CD14-positive monocyte (primary cell): Measurements from ENCODE around the gene SPHKAP. TPM values are rescaled to one million over a fixed set of nuclear protein-coding genes. Genes with fewer than 3 reads are reported as not detected.

Experiments
- DNase-seq, 3 donors: peaks; one replicate each; pipeline ENCODE4 v3.0.0-alpha.2; 2011 to 2022
- H2AFZ ChIP-seq: 2 replicates; pipeline ENCODE4 v1.6.0; 2012; ENCODE audit warnings: mild to moderate bottlenecking, low read depth, low read length, inconsistent platforms; ENCODE audit not compliant: insufficient read depth, poor library complexity, severe bottlenecking
- H3K27ac ChIP-seq, 2 donors: 1 replicate in 1 of 2; 2 replicates in 1 of 2; pipeline ENCODE4 v1.5.1; 2012 to 2013; ENCODE audit warnings: low read length in 2 of 2, control low read depth in 1 of 2, inconsistent platforms in 1 of 2, low read depth in 1 of 2, mild to moderate bottlenecking in 1 of 2
- H3K27me3 ChIP-seq, 2 donors: one replicate each; pipeline versions ENCODE4 v1.6.0 to v1.6.1; 2011 to 2013; ENCODE audit warnings: low read length in 2 of 2; ENCODE audit not compliant: control insufficient read depth in 2 of 2, insufficient read depth in 2 of 2
- H3K36me3 ChIP-seq, 2 donors: replicated peaks in 1 of 2; 1 replicate in 1 of 2; 2 replicates in 1 of 2; pipeline versions ENCODE4 v1.5.1 to v1.6.1; 2012 to 2013; ENCODE audit warnings: low read length in 2 of 2, control low read depth in 1 of 2, inconsistent platforms in 1 of 2, mild to moderate bottlenecking in 1 of 2; ENCODE audit not compliant: insufficient read depth in 2 of 2, control insufficient read depth in 1 of 2
- H3K4me1 ChIP-seq, 2 donors: 1 replicate in 1 of 2; 2 replicates in 1 of 2; pipeline versions ENCODE4 v1.5.1 to v1.6.1; 2012 to 2013; ENCODE audit warnings: low read length in 2 of 2, control low read depth in 1 of 2, inconsistent platforms in 1 of 2, mild to moderate bottlenecking in 1 of 2, moderate library complexity in 1 of 2; ENCODE audit not compliant: insufficient read depth in 2 of 2, control insufficient read depth in 1 of 2
- H3K4me2 ChIP-seq: replicated peaks from 2 replicates; pipeline ENCODE3; 2012; ENCODE audit warnings: low read length, moderate library complexity, mild to moderate bottlenecking; ENCODE audit not compliant: poor library complexity, severe bottlenecking; ENCODE audit errors: extremely low read depth
- H3K4me3 ChIP-seq, 3 experiments: fragments of 200-600 bp in 1 of 3; sonication (generic) in 1 of 3; replicated peaks in 1 of 3; 1 replicate in 2 of 3; 2 replicates in 1 of 3; pipeline ENCODE4 v1.5.1; 2011 to 2013; ENCODE audit warnings: low read length in 3 of 3, mild to moderate bottlenecking in 3 of 3, control low read depth in 2 of 3, low read depth in 2 of 3, inconsistent platforms in 1 of 3, moderate library complexity in 1 of 3
- H3K79me2 ChIP-seq: 2 replicates; pipeline ENCODE4 v1.6.0; 2012; ENCODE audit warnings: mild to moderate bottlenecking, control low read depth, inconsistent platforms, low read length, moderate library complexity; ENCODE audit not compliant: insufficient read depth
- H3K9ac ChIP-seq: 2 replicates; pipeline ENCODE4 v1.6.0; 2017; ENCODE audit warnings: low read length, mild to moderate bottlenecking; ENCODE audit not compliant: insufficient read depth, poor library complexity, severe bottlenecking
- H3K9me3 ChIP-seq, 2 donors: replicated peaks in 1 of 2; 1 replicate in 1 of 2; 2 replicates in 1 of 2; pipeline versions ENCODE4 v1.5.1 to v1.6.1; 2012 to 2013; ENCODE audit warnings: low read length in 2 of 2, control low read depth in 1 of 2; ENCODE audit not compliant: control insufficient read depth in 1 of 2, insufficient read depth in 1 of 2
- H4K20me1 ChIP-seq: 2 replicates; pipeline ENCODE4 v1.6.0; 2012; ENCODE audit warnings: mild to moderate bottlenecking, low read length, control low read depth, moderate library complexity; ENCODE audit not compliant: insufficient read depth
- H3K27ac Mint-ChIP-seq, 7 donors: one replicate each; pipeline ENCODE4 v1.8.0; 2020; ENCODE audit warnings: mild to moderate bottlenecking in 7 of 7, mixed read lengths in 7 of 7, moderate library complexity in 6 of 7, inconsistent platforms in 2 of 7
- H3K27me3 Mint-ChIP-seq, 3 donors: one replicate each; pipeline ENCODE4 v1.8.0; 2021 to 2022; ENCODE audit warnings: low read depth in 3 of 3, mild to moderate bottlenecking in 3 of 3, mixed read lengths in 3 of 3, moderate library complexity in 3 of 3, inconsistent platforms in 1 of 3
- H3K36me3 Mint-ChIP-seq, 2 donors: one replicate each; pipeline ENCODE4 v1.8.0; 2020; ENCODE audit warnings: mixed read lengths in 2 of 2, inconsistent platforms in 1 of 2, mild to moderate bottlenecking in 1 of 2
- H3K4me1 Mint-ChIP-seq: one replicate; pipeline ENCODE4 v1.8.0; 2020; ENCODE audit warnings: mild to moderate bottlenecking, mixed read lengths
- H3K4me3 Mint-ChIP-seq, 2 donors: one replicate each; pipeline ENCODE4 v1.8.0; 2020; ENCODE audit warnings: mild to moderate bottlenecking in 2 of 2, mixed read lengths in 2 of 2, moderate library complexity in 1 of 2
- H3K9me3 Mint-ChIP-seq, 7 donors: one replicate each; pipeline ENCODE4 v1.8.0; 2020 to 2022; ENCODE audit warnings: mixed read lengths in 7 of 7, mild to moderate bottlenecking in 6 of 7, moderate library complexity in 6 of 7, inconsistent platforms in 2 of 7
- WGBS: methylation state at CpG from one replicate; pipeline ENCODE4 v1.1.5; 2013; ENCODE audit warnings: missing lambda C conversion rate; ENCODE audit not compliant: insufficient coverage; 5-methylcytosine and 5-hydroxymethylcytosine counted together
- intact Hi-C, 2 donors: fragments of 100-400 bp; cut with micrococcal nuclease; formaldehyde crosslinking; loops; one replicate each; pipeline versions ENCODE4 v1.15.0 to v1.15.1; 2023
- polyA plus RNA-seq, 3 donors: library from polyadenylated mRNA; depleted of rRNA in 1 of 3; unstranded in 2 of 3; stranded (reverse) in 1 of 3; fragments of 300-500 nt in 2 of 3; fragments of >200 nt in 1 of 3; fragmentation: Illumina TruSeq in 2 of 3; gene quantifications; 1 replicate in 2 of 3; 2 replicates in 1 of 3; pipeline ENCODE4 v1.2.3, GENCODE V29; 2012 to 2021
- TF ChIP-seq, protein P1 (sequence below): fragments of 200-600 bp; IDR thresholded peaks from one replicate; pipeline ENCODE4 v1.8.0; 2022; ENCODE audit warnings: antibody characterized with exemption, mild to moderate bottlenecking

SPHKAP gene
- polyA plus RNA-seq, 3 donors, result not detected

DNA sequence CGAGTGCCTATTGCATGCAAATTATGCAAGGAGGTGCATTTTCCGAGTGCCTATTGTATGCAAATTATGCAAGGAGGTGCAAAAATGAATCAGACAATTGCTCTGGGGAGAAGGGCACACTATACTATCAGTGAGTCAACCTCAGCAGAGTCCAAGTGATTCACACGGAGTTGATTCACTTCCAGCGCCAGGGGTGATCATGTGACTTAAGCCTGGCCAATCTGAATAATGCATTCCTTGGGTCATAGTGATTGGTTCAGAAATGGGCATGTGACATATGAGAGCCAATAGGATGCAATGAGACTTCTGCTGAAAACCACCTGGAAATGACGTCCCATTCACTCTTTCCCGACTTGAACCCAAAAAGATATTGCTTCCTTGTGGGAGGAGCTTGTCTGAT is 157.9 kb downstream of the SPHKAP start:
- no peaks in the 10 kb centered on the region for H3K36me3 ChIP-seq
- H4K20me1 ChIP-seq, result no peaks in the 10 kb centered on the region
- no peak overlapping the region for H3K4me3 Mint-ChIP-seq
- H3K4me1 Mint-ChIP-seq, result no peaks in the 10 kb centered on the region
- no peaks in the 10 kb centered on the region for H3K36me3 Mint-ChIP-seq
- H3K27ac Mint-ChIP-seq, result no peak overlapping the region
- TF ChIP-seq, protein P1, sequence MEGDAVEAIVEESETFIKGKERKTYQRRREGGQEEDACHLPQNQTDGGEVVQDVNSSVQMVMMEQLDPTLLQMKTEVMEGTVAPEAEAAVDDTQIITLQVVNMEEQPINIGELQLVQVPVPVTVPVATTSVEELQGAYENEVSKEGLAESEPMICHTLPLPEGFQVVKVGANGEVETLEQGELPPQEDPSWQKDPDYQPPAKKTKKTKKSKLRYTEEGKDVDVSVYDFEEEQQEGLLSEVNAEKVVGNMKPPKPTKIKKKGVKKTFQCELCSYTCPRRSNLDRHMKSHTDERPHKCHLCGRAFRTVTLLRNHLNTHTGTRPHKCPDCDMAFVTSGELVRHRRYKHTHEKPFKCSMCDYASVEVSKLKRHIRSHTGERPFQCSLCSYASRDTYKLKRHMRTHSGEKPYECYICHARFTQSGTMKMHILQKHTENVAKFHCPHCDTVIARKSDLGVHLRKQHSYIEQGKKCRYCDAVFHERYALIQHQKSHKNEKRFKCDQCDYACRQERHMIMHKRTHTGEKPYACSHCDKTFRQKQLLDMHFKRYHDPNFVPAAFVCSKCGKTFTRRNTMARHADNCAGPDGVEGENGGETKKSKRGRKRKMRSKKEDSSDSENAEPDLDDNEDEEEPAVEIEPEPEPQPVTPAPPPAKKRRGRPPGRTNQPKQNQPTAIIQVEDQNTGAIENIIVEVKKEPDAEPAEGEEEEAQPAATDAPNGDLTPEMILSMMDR, result no peak
- H3K27ac ChIP-seq, result no peak overlapping the region
- no peak overlapping the region for H3K4me2 ChIP-seq
- H3K9me3 Mint-ChIP-seq, result peaks cover 2 to 21% (median 7%) of the 10 kb centered on the region in 7 donors
- H3K9ac ChIP-seq, result no peak overlapping the region
- intact Hi-C loops, result no loop called here
- WGBS, result 93% methylated on average over 5 of the region's 6 CpGs
- H3K27me3 Mint-ChIP-seq, result peaks cover 0 to 2% (median 0%) of the 10 kb centered on the region in 3 donors
- no peaks in the 10 kb centered on the region for H3K4me1 ChIP-seq
- H3K4me3 ChIP-seq, result no peak overlapping the region
- H3K9me3 ChIP-seq, result peaks cover 13 to 15% of the 10 kb centered on the region in 2 donors
- no peaks in the 10 kb centered on the region for H3K27me3 ChIP-seq
- no peak overlapping the region for H2AFZ ChIP-seq
- H3K79me2 ChIP-seq, result no peaks in the 10 kb centered on the region
- no peak for DNase-seq

DNA sequence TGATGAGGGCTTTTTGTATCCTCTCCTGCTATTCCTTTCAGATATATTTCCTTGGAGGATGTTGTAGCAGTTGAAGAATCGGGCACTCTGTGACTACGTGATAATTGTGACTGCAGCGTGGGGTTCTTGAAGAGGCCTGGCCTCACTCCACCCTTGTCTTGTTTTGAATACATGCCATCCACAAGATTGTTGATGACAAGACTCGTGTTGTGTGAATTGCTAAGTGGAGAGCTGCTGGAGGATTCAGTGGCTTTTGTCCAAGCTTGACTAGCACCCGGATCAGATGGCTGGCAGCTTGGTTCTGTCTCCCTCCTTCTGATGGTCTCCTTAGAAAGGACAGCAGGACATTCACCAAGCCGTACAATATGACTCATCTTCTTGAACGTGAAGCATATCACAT is 163.2 kb downstream of the SPHKAP start:
- Mint-ChIP-seq H3K27ac (no peak overlapping the region), H3K4me3 (no peak overlapping the region), H3K9me3 (peaks cover 8 to 26% (median 19%) of the 10 kb centered on the region in 7 donors), H3K27me3 (no peaks in the 10 kb centered on the region), H3K4me1 (no peaks in the 10 kb centered on the region), H3K36me3 (no peaks in the 10 kb centered on the region)
- no peak overlapping the region for H3K27ac ChIP-seq
- intact Hi-C loops, result no loop called here
- TF ChIP-seq, protein P1, result no peak
- H3K36me3 ChIP-seq, result no peaks in the 10 kb centered on the region
- H3K9me3 ChIP-seq, result peaks cover 32 to 34% of the 10 kb centered on the region in 2 donors
- no peak overlapping the region for H3K4me3 ChIP-seq
- DNase-seq, result no peak
- no peak overlapping the region for H3K4me2 ChIP-seq
- WGBS, result 90% methylated on average over 3 of the region's 7 CpGs
- no peaks in the 10 kb centered on the region for H3K4me1 ChIP-seq
- H4K20me1 ChIP-seq, result no peaks in the 10 kb centered on the region
- H3K27me3 ChIP-seq, result no peaks in the 10 kb centered on the region
- no peak overlapping the region for H2AFZ ChIP-seq
- no peaks in the 10 kb centered on the region for H3K79me2 ChIP-seq
- H3K9ac ChIP-seq, result no peak overlapping the region
